ENCODE results near the gene EVX2.
A peak's percentile ranks its signal among the peaks of the same experiment; 100 is the strongest.

The EVX2 gene

GRCh38 chr2:176128172-176128981 lies 44.6 kb upstream of the EVX2 start:
- H3K4me3 ChIP-seq (ENCODE audit: low read depth, low read length) = no peak overlapping the region
- ChIA-PET CTCF (interaction anchor here (0.5 to 3.5 kb wide), 17 partner anchors 8 to 686 kb away, joined by 3 to 51 read pairs (median 8); no protein-coding TSS in a partner anchor), POLR2A (no interaction called here)
- peaks cover 5% of the 10 kb centered on the region; the same call in 1 of the 2 replicates for H3K4me1 ChIP-seq (ENCODE audit: control insufficient read depth, insufficient read depth, low read length)
- peaks cover 0 to 19% of the 10 kb centered on the region in 2 experiments; a peak in 1 of 3 replicates for H3K36me3 ChIP-seq (ENCODE audit: control insufficient read depth in 2 of 2, insufficient read depth in 1 of 2, low read length in 2 of 2)
- H3K9me3 ChIP-seq (ENCODE audit: control insufficient read depth, insufficient read depth, low read depth, low read length) = no peaks in the 10 kb centered on the region
- H3K27ac ChIP-seq (ENCODE audit: extremely low read depth, low read depth, low read length) = peak overlapping the region; percentile 98; the same call in 1 of the 2 replicates
- TF ChIP-seq KLF16 (tag by site-specific recombination; IDR thresholded peaks at IDR 0.05) (no peak), ZSCAN30 (tag by site-specific recombination; IDR thresholded peaks at IDR 0.05) (0 out of 2 replicates have a peak, but pooled peaks have one; percentile 26), WT1 (tag by site-specific recombination; IDR thresholded peaks at IDR 0.05) (no peak), GLIS1 (tag by site-specific recombination; IDR thresholded peaks at IDR 0.05) (peak; percentile 68; the same call in 1 of the 2 replicates), ZNF394 (tag by site-specific recombination; IDR thresholded peaks at IDR 0.05; ENCODE audit: borderline replicate concordance) (no peak), ZNF404 (tag by site-specific recombination; IDR thresholded peaks at IDR 0.05) (no peak), ZSCAN5A (tag by site-specific recombination; IDR thresholded peaks at IDR 0.05) (no peak), ZNF248 (tag by site-specific recombination; IDR thresholded peaks at IDR 0.05) (no peak), ZSCAN18 (tag by site-specific recombination; IDR thresholded peaks at IDR 0.05) (no peak), CTCF (tag by site-specific recombination; IDR thresholded peaks at IDR 0.05) (no peak), IKZF3 (tag by site-specific recombination; IDR thresholded peaks at IDR 0.05) (0 out of 2 replicates have a peak, but pooled peaks have one; percentile 6), OVOL3 (tag by site-specific recombination; IDR thresholded peaks at IDR 0.05) (no peak), ZNF23 (tag by site-specific recombination; IDR thresholded peaks at IDR 0.05; ENCODE audit: borderline replicate concordance) (no peak), ZBTB7A (tag by site-specific recombination; IDR thresholded peaks at IDR 0.05; ENCODE audit: low read depth) (no peak), PRDM1 (tag by site-specific recombination; IDR thresholded peaks at IDR 0.05) (peak; percentile 50; the same call in 1 of the 2 replicates), YY2 (tag by site-specific recombination; IDR thresholded peaks at IDR 0.05) (no peak), ZNF18 (tag by site-specific recombination; IDR thresholded peaks at IDR 0.05) (no peak), ZNF518A (tag by site-specific recombination; conservative IDR thresholded peaks at IDR 0.05; ENCODE audit: low read depth) (no peak), ZNF19 (tag by site-specific recombination; IDR thresholded peaks at IDR 0.05; ENCODE audit: low read depth) (no peak), ZNF624 (tag by site-specific recombination; IDR thresholded peaks at IDR 0.05) (no peak), SCRT2 (tag by site-specific recombination; IDR thresholded peaks at IDR 0.05) (no peak), ZNF600 (tag by site-specific recombination; IDR thresholded peaks at IDR 0.05) (peak; percentile 38; the same call in 1 of the 2 replicates), ZBTB26 (tag by site-specific recombination; optimal IDR thresholded peaks at IDR 0.05) (no peak), ZNF560 (tag by site-specific recombination; IDR thresholded peaks at IDR 0.05; ENCODE audit: borderline replicate concordance) (no peak), GLIS2 (tag by site-specific recombination; IDR thresholded peaks at IDR 0.05) (peak; percentile 21; the same call in 1 of the 2 replicates)
